ENCODE measurements around the gene HLA-DQA2. TPM values are rescaled to one million over a fixed set of nuclear protein-coding genes. Genes with fewer than 3 reads are reported as not detected.
"Not testable (repeated sequence)": the region's sequence is repeated elsewhere in the genome, so short reads cannot be mapped to it uniquely, and the experiment has no call there.

Gene HLA-DQA2
- total RNA-seq, 4 donors from 2014 or later: 2.5 TPM; not detected in 3

- Histone ChIP-seq H3K27me3 (no peaks in the 10 kb centered on the region), H3K27ac (no peak within 1 kb of the TSS), H3K9me3 (no peaks in the 10 kb centered on the region), H3K4me1 (no peaks in the 10 kb centered on the region), H3K4me3 (no peak within 1 kb of the TSS), H3K36me3 (no peaks in the 10 kb centered on the region)
- TF ChIP-seq POLR2A (IDR thresholded peaks at IDR 0.05) (no peak), CTCF (IDR thresholded peaks at IDR 0.05) (no peak)
- DNase-seq: no peak
Measured at GRCh38 chr6:32763421-32763820, 22.2 kb downstream of the HLA-DQA2 start, which contains the start of gene HLA-DQB2. HLA-DQB2 (minus strand) TSS chr6:32763532; CDS start chr6:32763470, 62 bp downstream.

- Histone ChIP-seq H3K9me3 (no peaks in the 10 kb centered on the region), H3K4me3 (no peak overlapping the region), H3K27me3 (no peaks in the 10 kb centered on the region), H3K27ac (no peak overlapping the region), H3K36me3 (no peaks in the 10 kb centered on the region), H3K4me1 (no peaks in the 10 kb centered on the region)
- TF ChIP-seq POLR2A (IDR thresholded peaks at IDR 0.05) (no peak), CTCF (IDR thresholded peaks at IDR 0.05) (no peak)
- no peak for DNase-seq
Measured at GRCh38 chr6:32764048-32764447, 22.9 kb downstream of the HLA-DQA2 start.

GRCh38 chr6:32772656-32773055 is 31.5 kb downstream of the HLA-DQA2 start:
- TF ChIP-seq POLR2A (IDR thresholded peaks at IDR 0.05): no peak
- TF ChIP-seq CTCF (IDR thresholded peaks at IDR 0.05): no peak
- H3K9me3 ChIP-seq: no peaks in the 10 kb centered on the region

GRCh38 chr6:32774426-32774825 is 33.2 kb downstream of the HLA-DQA2 start:
- Histone ChIP-seq H3K4me3 (no peak overlapping the region), H3K27me3 (no peaks in the 10 kb centered on the region), H3K27ac (no peak overlapping the region), H3K4me1 (no peaks in the 10 kb centered on the region), H3K9me3 (no peaks in the 10 kb centered on the region), H3K36me3 (no peaks in the 10 kb centered on the region)
- TF ChIP-seq CTCF (IDR thresholded peaks at IDR 0.05) (no peak), POLR2A (IDR thresholded peaks at IDR 0.05) (no peak)
- no peak for DNase-seq

More at GRCh38 chr6:32772656-32773055, 31.5 kb downstream of the HLA-DQA2 start:
- Histone ChIP-seq H3K4me3 (no peak overlapping the region), H3K4me1 (no peaks in the 10 kb centered on the region), H3K27ac (no peak overlapping the region), H3K27me3 (no peaks in the 10 kb centered on the region), H3K36me3 (no peaks in the 10 kb centered on the region)
- no peak for DNase-seq

GRCh38 chr6:32775071-32775470 is 33.9 kb downstream of the HLA-DQA2 start:
- Histone ChIP-seq H3K36me3 (no peaks in the 10 kb centered on the region), H3K27me3 (no peaks in the 10 kb centered on the region), H3K4me3 (no peak overlapping the region), H3K9me3 (no peaks in the 10 kb centered on the region), H3K27ac (no peak overlapping the region), H3K4me1 (no peaks in the 10 kb centered on the region)
- no peak for DNase-seq
- TF ChIP-seq POLR2A (IDR thresholded peaks at IDR 0.05): no peak
- no peak for TF ChIP-seq CTCF (IDR thresholded peaks at IDR 0.05)

- H3K27me3 ChIP-seq: no peaks in the 10 kb centered on the region
Measured at GRCh38 chr6:32779036-32779435, 37.8 kb downstream of the HLA-DQA2 start.

GRCh38 chr6:32782923-32783322 is 41.7 kb downstream of the HLA-DQA2 start:
- not testable (repeated sequence) for H3K36me3 ChIP-seq

More at GRCh38 chr6:32779036-32779435, 37.8 kb downstream of the HLA-DQA2 start:
- no peak for DNase-seq
- H3K9me3 ChIP-seq: no peaks in the 10 kb centered on the region
- no peaks in the 10 kb centered on the region for H3K4me1 ChIP-seq
- no peak overlapping the region for H3K4me3 ChIP-seq
- no peaks in the 10 kb centered on the region for H3K36me3 ChIP-seq
- no peak overlapping the region for H3K27ac ChIP-seq
- TF ChIP-seq CTCF (IDR thresholded peaks at IDR 0.05) (no peak), POLR2A (IDR thresholded peaks at IDR 0.05) (no peak)

More at GRCh38 chr6:32782923-32783322, 41.7 kb downstream of the HLA-DQA2 start:
- H3K27ac ChIP-seq, H3K27me3 ChIP-seq, DNase-seq, H3K4me1 ChIP-seq, H3K4me3 ChIP-seq, H3K9me3 ChIP-seq: not testable (repeated sequence)
